Esophagus (tissue), 2 donors: ENCODE results near the gene TAGLN. TPM values are rescaled to one million over a fixed set of nuclear protein-coding genes. Genes with fewer than 3 reads are reported as not detected.
A peak's percentile ranks its signal among the peaks of the same experiment; 100 is the strongest.

ENCODE experiments used
- H3K27ac ChIP-seq, 2 donors: one replicate each; pipeline ENCODE4 v1.5.1; 2013; ENCODE audit warnings: low read depth in 2 of 2, mild to moderate bottlenecking in 2 of 2, inconsistent platforms in 1 of 2, low read length in 1 of 2, moderate library complexity in 1 of 2
- H3K27me3 ChIP-seq, 2 donors: one replicate each; pipeline ENCODE4 v1.6.1; 2013; ENCODE audit warnings: low read length in 2 of 2, control low read depth in 1 of 2, mild to moderate bottlenecking in 1 of 2; ENCODE audit not compliant: insufficient read depth in 2 of 2, control insufficient read depth in 1 of 2
- H3K36me3 ChIP-seq, 2 donors: one replicate each; pipeline ENCODE4 v1.6.1; 2013; ENCODE audit warnings: low read length in 1 of 2; ENCODE audit not compliant: control insufficient read depth in 2 of 2, insufficient read depth in 2 of 2
- H3K4me1 ChIP-seq, 2 donors: one replicate each; pipeline ENCODE4 v1.6.1; 2013; ENCODE audit warnings: low read length in 1 of 2; ENCODE audit not compliant: control insufficient read depth in 2 of 2, insufficient read depth in 2 of 2
- H3K4me3 ChIP-seq, 2 donors: one replicate each; pipeline ENCODE4 v1.5.1; 2013; ENCODE audit warnings: low read length in 2 of 2, mild to moderate bottlenecking in 2 of 2, low read depth in 1 of 2, moderate library complexity in 1 of 2
- H3K9me3 ChIP-seq, 2 donors: one replicate each; pipeline ENCODE4 v1.6.1; 2013; ENCODE audit warnings: mild to moderate bottlenecking in 2 of 2, low read depth in 1 of 2, low read length in 1 of 2, moderate library complexity in 1 of 2; ENCODE audit not compliant: control insufficient read depth in 2 of 2, insufficient read depth in 1 of 2
- WGBS, 2 donors: extraction: QIAGEN DNeasy Blood & Tissue Kit; methylation state at CpG; one replicate each; pipeline ENCODE4 v1.1.7; 2013; 5-methylcytosine and 5-hydroxymethylcytosine counted together
- polyA plus RNA-seq, 2 donors: library from polyadenylated mRNA; stranded (reverse); fragments of 200-250 nt; gene quantifications; one replicate each; pipeline ENCODE4 v1.2.3, GENCODE V29; 2013
- donor health status: healthy with polysubstance abuse.
- donor health status: Bipolar disorder and iron deficiency.

TAGLN gene
- polyA plus RNA-seq, 2 donors, result 469 to 1,217 TPM

- Histone ChIP-seq H3K9me3 (no peaks in the 10 kb centered on the region), H3K4me1 (no peaks in the 10 kb centered on the region), H3K27me3 (no peaks in the 10 kb centered on the region), H3K27ac (no peak overlapping the region), H3K36me3 (peaks cover 0 to 4% of the 10 kb centered on the region in 2 donors), H3K4me3 (no peak overlapping the region)
- WGBS, 2 donors, result 92 to 94% methylated on average over 2 of the region's 2 CpGs
These were observed 28.2 kb upstream of the TAGLN start for GRCh38 chr11:117171007-117171403.

- Histone ChIP-seq H3K4me3 (no peak overlapping the region), H3K4me1 (no peaks in the 10 kb centered on the region), H3K36me3 (peaks cover 0 to 4% of the 10 kb centered on the region in 2 donors), H3K27ac (no peak overlapping the region), H3K9me3 (no peaks in the 10 kb centered on the region), H3K27me3 (no peaks in the 10 kb centered on the region)
- WGBS, 2 donors, result 74 to 90% methylated on average over 14 of the region's 14 CpGs
These were observed 27.6 kb upstream of the TAGLN start for GRCh38 chr11:117171404-117172061.

- no peaks in the 10 kb centered on the region for H3K27me3 ChIP-seq
- H3K4me1 ChIP-seq, result no peaks in the 10 kb centered on the region
- no peak overlapping the region for H3K4me3 ChIP-seq
- H3K9me3 ChIP-seq, result no peaks in the 10 kb centered on the region
- no peaks in the 10 kb centered on the region for H3K36me3 ChIP-seq
- 64 to 77% methylated on average over 14 of the region's 14 CpGs for WGBS, 2 donors
- H3K27ac ChIP-seq, result no peak overlapping the region
These were observed 26.3 kb upstream of the TAGLN start for GRCh38 chr11:117172724-117173421.

GRCh38 chr11:117175104-117175503 lies 24.1 kb upstream of the TAGLN start:
- Histone ChIP-seq H3K4me3 (no peak overlapping the region), H3K36me3 (no peaks in the 10 kb centered on the region), H3K27me3 (no peaks in the 10 kb centered on the region), H3K27ac (no peak overlapping the region), H3K9me3 (no peaks in the 10 kb centered on the region), H3K4me1 (peaks cover 0 to 6% of the 10 kb centered on the region in 2 donors)
- 72% methylated on average over 7 of the region's 7 CpGs for WGBS, 2 donors

GRCh38 chr11:117175781-117176180 lies 23.4 kb upstream of the TAGLN start:
- H3K9me3 ChIP-seq, result no peaks in the 10 kb centered on the region
- H3K27ac ChIP-seq, result no peak overlapping the region
- no peak overlapping the region for H3K4me3 ChIP-seq
- H3K4me1 ChIP-seq, result peaks cover under 1 to 8% of the 10 kb centered on the region in 2 donors
- WGBS, 2 donors, result 79 to 82% methylated on average over 5 of the region's 5 CpGs
- H3K36me3 ChIP-seq, result no peaks in the 10 kb centered on the region
- H3K27me3 ChIP-seq, result no peaks in the 10 kb centered on the region

GRCh38 chr11:117176186-117176585 lies 23.0 kb upstream of the TAGLN start:
- 71 to 75% methylated on average over 1 of the region's 1 CpG for WGBS, 2 donors
- Histone ChIP-seq H3K4me1 (peaks cover 3 to 12% of the 10 kb centered on the region in 2 donors), H3K27ac (no peak overlapping the region)

GRCh38 chr11:117177534-117178209 lies 21.5 kb upstream of the TAGLN start:
- peak overlapping the region; percentile 80 to 94 for H3K4me3 ChIP-seq
- peaks cover 0 to 7% of the 10 kb centered on the region in 2 donors for H3K36me3 ChIP-seq
- no peaks in the 10 kb centered on the region for H3K9me3 ChIP-seq
- peaks cover 6 to 14% of the 10 kb centered on the region in 2 donors for H3K4me1 ChIP-seq
- peak overlapping the region; percentile 59 to 91 for H3K27ac ChIP-seq
- no peaks in the 10 kb centered on the region for H3K27me3 ChIP-seq
- 65 to 66% methylated on average over 10 of the region's 10 CpGs for WGBS, 2 donors

More at GRCh38 chr11:117176186-117176585, 23.0 kb upstream of the TAGLN start:
- no peaks in the 10 kb centered on the region for H3K36me3 ChIP-seq
- no peaks in the 10 kb centered on the region for H3K27me3 ChIP-seq
- H3K9me3 ChIP-seq, result no peaks in the 10 kb centered on the region
- no peak overlapping the region for H3K4me3 ChIP-seq

GRCh38 chr11:117178210-117179034 lies 20.7 kb upstream of the TAGLN start, which contains the start of gene SIDT2:
TSS of gene SIDT2 (plus strand) at chr11:117178743. CDS start at chr11:117179264, 521 bp downstream.
- Histone ChIP-seq H3K9me3 (no peaks in the 10 kb centered on the region), H3K27ac (peak within 1 kb of the TSS; percentile 91 to 94), H3K4me3 (peak within 1 kb of the TSS; percentile 80 to 94), H3K4me1 (peaks cover 6 to 14% of the 10 kb centered on the region in 2 donors), H3K27me3 (no peaks in the 10 kb centered on the region), H3K36me3 (peaks cover 0 to 8% of the 10 kb centered on the region in 2 donors)
- WGBS, 2 donors, result 1% methylated on average over 51 of the region's 51 CpGs
